GM13977 (cell line): ENCODE results near the gene ATP13A3.

Source experiments
- DNase-seq: peaks from one replicate; pipeline ENCODE4 v3.0.0; 2012; ENCODE audit warnings: low spot score
- in situ Hi-C: fragments of 300-500 bp; cut with MboI; formaldehyde crosslinking; loops from one replicate; pipeline ENCODE4 v1.12.0; 2022; ENCODE audit warnings: low sequenced_read_pairs, low pct_unique_long_range_greater_than_20kb, mixed read lengths, inconsistent platforms; ENCODE audit not compliant: unreplicated experiment
- TF ChIP-seq, protein P1 (sequence below): IDR thresholded peaks from 2 replicates; pipeline ENCODE4 v1.5.1; 2012; ENCODE audit warnings: mild to moderate bottlenecking, control low read depth; ENCODE audit not compliant: insufficient read depth; ENCODE audit errors: extremely low read depth, missing control alignments

The ATP13A3 gene

DNA sequence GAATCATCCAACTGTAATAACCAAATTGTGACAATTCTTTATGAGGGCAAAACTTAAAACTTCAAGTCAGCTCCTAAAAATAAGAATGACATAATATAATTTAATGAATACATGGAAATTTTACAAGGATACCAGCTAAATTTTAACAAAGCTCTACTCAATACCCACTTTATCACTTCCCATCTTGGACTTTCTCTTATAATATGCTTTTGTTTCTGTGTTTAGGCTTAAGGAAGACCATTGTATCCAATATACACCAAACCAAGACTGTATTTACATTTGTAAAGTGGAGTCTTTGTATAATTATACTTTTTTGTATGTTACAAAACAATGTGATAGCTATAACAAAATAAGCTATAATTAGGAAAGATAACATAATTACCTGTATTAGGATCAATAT, 16.8 kb downstream of the ATP13A3 start:
- in situ Hi-C loops, result no loop called here
- TF ChIP-seq, protein P1, sequence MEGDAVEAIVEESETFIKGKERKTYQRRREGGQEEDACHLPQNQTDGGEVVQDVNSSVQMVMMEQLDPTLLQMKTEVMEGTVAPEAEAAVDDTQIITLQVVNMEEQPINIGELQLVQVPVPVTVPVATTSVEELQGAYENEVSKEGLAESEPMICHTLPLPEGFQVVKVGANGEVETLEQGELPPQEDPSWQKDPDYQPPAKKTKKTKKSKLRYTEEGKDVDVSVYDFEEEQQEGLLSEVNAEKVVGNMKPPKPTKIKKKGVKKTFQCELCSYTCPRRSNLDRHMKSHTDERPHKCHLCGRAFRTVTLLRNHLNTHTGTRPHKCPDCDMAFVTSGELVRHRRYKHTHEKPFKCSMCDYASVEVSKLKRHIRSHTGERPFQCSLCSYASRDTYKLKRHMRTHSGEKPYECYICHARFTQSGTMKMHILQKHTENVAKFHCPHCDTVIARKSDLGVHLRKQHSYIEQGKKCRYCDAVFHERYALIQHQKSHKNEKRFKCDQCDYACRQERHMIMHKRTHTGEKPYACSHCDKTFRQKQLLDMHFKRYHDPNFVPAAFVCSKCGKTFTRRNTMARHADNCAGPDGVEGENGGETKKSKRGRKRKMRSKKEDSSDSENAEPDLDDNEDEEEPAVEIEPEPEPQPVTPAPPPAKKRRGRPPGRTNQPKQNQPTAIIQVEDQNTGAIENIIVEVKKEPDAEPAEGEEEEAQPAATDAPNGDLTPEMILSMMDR, result no peak
- DNase-seq, result no peak

DNA sequence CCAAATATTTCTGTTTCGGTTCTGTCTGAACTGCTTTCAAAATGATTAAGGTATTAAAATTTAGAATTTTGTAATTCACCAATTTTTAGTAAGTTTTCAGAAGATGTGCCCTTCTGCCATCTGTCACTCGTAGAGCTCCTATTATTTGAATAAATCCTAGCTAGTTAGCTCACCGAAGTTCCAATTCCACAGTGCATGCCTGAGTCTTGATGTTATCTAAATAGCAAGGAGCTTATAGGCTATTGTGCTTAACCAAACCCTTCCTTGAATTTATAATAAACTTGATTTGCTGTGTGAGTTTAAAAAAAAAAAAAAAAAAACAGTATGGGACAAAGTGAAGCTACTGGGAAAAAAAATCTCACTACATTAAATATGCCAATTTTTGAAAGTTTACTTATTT, 18.7 kb downstream of the ATP13A3 start:
- no peak for DNase-seq
- in situ Hi-C loops, result no loop called here
- TF ChIP-seq, protein P1, result no peak

DNA sequence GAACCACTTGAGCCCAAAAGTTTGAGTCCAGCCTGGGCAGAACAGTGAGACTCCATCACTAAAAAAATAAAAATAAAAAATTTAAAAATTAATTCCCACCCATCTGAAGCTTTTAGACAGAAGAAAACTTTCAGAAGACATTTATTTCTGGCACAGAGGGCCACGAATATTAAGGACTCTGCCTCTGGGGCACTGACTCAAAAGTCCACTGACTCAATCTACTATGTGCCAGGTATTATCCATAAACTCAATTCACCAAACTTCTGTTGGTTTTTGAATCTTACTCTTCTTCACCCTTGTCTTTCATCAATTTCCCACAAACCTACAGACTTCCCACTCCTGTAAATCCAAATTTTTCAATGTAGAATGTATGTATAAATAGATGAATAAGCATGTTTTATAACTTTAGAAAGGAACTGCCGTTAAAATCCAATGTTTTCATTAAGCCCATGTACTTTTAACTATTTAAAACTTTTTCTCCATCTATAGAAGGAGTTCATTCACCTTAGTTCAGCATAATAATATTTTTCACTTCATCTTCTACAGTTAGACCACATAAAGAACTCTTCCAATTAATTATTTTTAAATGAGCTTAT, 19.9 kb downstream of the ATP13A3 start:
- no peak for DNase-seq
- in situ Hi-C loops, result no loop called here
- TF ChIP-seq, protein P1, result no peak

DNA sequence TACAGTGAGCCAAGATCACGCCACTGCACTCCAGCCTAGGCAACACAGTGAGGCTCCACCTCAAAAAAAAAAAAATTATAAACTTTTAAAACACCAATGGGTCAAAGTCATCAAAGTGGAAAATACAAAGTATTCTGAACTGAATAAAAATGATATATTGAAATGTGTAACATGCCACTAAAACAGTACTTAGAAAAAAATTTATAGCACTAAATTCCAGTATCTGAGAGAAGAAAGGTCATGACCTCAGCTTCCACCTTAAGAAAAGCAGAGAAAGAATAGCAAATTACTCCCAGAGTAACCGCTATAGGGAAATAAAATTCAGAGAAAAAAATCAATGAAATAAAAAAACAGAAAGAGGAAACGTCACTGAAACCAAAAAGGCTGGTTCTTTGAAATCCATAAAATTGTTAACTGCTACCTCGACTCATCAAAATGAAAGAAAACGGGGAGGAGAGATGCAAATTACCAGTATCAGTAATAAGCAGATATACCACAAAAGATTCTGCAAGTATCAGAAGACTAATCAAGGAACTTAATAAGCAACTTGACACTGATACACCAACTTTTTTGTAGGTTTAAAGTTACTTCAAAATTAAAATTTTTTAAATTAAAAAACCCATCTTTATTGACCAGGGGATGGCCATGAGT, 20.8 kb downstream of the ATP13A3 start:
- DNase-seq, result no peak
- in situ Hi-C loops, result no loop called here

DNA sequence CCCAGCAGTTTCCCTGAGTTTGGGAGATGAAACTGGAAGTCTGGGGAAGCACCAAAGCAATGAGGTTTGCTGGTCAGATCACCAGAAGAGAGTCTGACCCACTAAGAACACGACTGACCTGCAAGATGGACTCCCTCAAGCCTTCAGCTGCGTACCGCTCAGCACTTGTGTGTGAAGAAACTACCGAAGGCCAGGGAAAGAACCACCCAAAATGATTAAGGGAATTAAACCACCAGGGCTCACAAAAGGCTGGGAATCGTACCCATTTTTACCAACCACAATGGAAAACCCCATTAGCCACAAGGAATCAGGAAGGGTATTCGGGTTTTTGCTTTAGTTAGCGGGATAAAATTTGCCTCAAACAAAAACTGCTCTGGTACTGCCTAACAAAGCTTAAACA, 21.6 kb downstream of the ATP13A3 start:
- no peak for DNase-seq
- in situ Hi-C loops, result no loop called here
- TF ChIP-seq, protein P1, result no peak

More for the DNA sequence above, 20.8 kb downstream of the ATP13A3 start:
- TF ChIP-seq, protein P1, result no peak

DNA sequence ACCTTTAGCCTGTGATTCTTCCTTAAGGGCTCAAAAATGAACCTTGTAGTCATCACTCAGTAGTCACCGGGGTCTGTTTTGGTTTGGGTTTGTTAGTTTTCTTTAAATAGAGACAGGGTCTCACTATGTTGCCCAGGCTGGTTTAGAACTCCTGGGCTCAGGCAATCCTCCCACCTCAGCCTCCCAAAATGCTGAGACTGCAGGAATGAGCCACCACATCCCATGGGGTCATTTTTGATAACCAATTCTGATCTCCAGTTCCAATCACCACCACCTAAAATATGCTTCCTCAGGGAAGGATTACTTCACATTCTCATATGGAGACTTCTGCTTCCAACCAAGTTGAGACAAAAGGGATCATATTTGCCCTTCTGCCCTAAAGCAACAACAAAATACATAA, 22.1 kb downstream of the ATP13A3 start:
- in situ Hi-C loops, result no loop called here
- no peak for DNase-seq
- TF ChIP-seq, protein P1, result no peak

DNA sequence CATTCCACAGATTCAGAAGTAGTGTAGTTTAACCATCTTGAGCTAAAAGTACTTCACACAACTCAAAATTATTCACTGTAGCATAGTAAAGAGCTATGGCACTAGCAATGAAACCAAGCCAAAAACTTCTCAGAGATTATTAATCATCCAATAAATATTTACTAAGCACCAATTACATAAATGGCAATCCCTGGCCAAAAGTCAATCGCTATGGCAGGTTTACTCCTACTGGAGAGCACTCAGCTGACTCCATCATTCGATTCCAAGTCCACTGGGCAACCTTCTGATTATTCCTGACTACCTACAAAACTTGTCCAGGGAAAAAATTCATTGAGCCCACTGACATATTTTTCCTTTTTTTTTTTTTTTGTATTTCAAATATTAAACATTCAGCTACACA, 23.9 kb downstream of the ATP13A3 start:
- in situ Hi-C loops, result no loop called here
- DNase-seq, result no peak

More for the DNA sequence above, 23.9 kb downstream of the ATP13A3 start:
- TF ChIP-seq, protein P1, result no peak
